A549 (cell line): Measurements from ENCODE around the gene HSPB1. TPM values are rescaled to one million over a fixed set of nuclear protein-coding genes. Genes with fewer than 3 reads are reported as not detected.
A peak's percentile ranks its signal among the peaks of the same experiment; 100 is the strongest.

Experiments used
- ATAC-seq, 2 experiments: fragments of 200-7000 bp in 1 of 2; fragments of >200 bp in 1 of 2; cut with Nextera tagmentation in 1 of 2; cut with Tn5 transposase in 1 of 2; 3 replicates each; pipeline versions ENCODE4 v1.8.0 to v1.9.1; 2018 to 2020; ENCODE audit warnings: mild to moderate bottlenecking in 1 of 2, moderate library complexity in 1 of 2
- CTCF ChIA-PET: fragments of 300-600 bp; sonication (Branson Sonifier 250); formaldehyde crosslinking; extraction: SDS; loops from one replicate; lab custom pipeline; 2021; ENCODE audit warnings: antibody characterized with exemption, inconsistent platforms; lab: Yijun Ruan, JAX
- POLR2A ChIA-PET: fragments of 350-600 bp; formaldehyde crosslinking; extraction: SDS; loops from one replicate; lab custom pipeline; 2021; ENCODE audit warnings: antibody characterized with exemption, inconsistent platforms; lab: Yijun Ruan, JAX
- DNase-seq, 2 experiments: peaks; one replicate each; pipeline versions ENCODE4 v3.0.0 to v3.0.0-alpha.2; 2011 to 2016; ENCODE audit warnings: low read depth in 1 of 2, low spot score in 1 of 2
- FAIRE-seq: peaks from 2 replicates; lab custom pipeline; 2011; peaks lifted over from hg19 to GRCh38; lab: Jason Lieb, UNC
- H3K27ac ChIP-seq, 2 experiments: fragments of >200 bp; sonication (Bioruptor Twin); formaldehyde crosslinking; 3 replicates each; pipeline ENCODE4 v1.5.1; 2016 to 2017
- H3K4me1 ChIP-seq: fragments of >200 bp; sonication (Bioruptor Twin); formaldehyde crosslinking; 3 replicates; pipeline ENCODE4 v1.6.1; 2016
- H3K4me2 ChIP-seq: fragments of >200 bp; sonication (Bioruptor Twin); formaldehyde crosslinking; 3 replicates; pipeline ENCODE4 v1.6.1; 2016
- H3K4me3 ChIP-seq: fragments of >200 bp; sonication (Bioruptor Twin); formaldehyde crosslinking; 3 replicates; pipeline ENCODE4 v1.5.1; 2016
- H3K9me3 ChIP-seq: fragments of >200 bp; sonication (Bioruptor Twin); formaldehyde crosslinking; 3 replicates; pipeline ENCODE4 v1.6.1; 2016
- BCL3 ChIP-seq: fragments of >200 bp; sonication (Bioruptor Twin); formaldehyde crosslinking; IDR thresholded peaks from 3 replicates; pipeline ENCODE4 v1.6.1; 2016
- CHD4 ChIP-seq: fragments of 200-600 bp; sonication (generic); IDR thresholded peaks from 2 replicates; pipeline ENCODE4 v1.6.1; 2016; ENCODE audit warnings: antibody characterized with exemption, mild to moderate bottlenecking, borderline replicate concordance
- E2F6 ChIP-seq: IDR thresholded peaks from 2 replicates; pipeline ENCODE4 v1.6.1; 2012; ENCODE audit warnings: low read depth, borderline replicate concordance
- EHMT2 ChIP-seq: fragments of 200-600 bp; sonication (generic); IDR thresholded peaks from 2 replicates; pipeline ENCODE4 v1.6.1; 2016; ENCODE audit warnings: antibody characterized with exemption, low read depth, mild to moderate bottlenecking, moderate library complexity
- EP300 ChIP-seq, 2 experiments: fragments of >200 bp; sonication (Bioruptor Twin); formaldehyde crosslinking; IDR thresholded peaks; 2 replicates in 1 of 2; 3 replicates in 1 of 2; pipeline ENCODE4 v1.6.1; 2016 to 2017
- FOXS1 ChIP-seq: fragments of 250-450 bp; sonication (Bioruptor Pico); IDR thresholded peaks from 2 replicates; pipeline ENCODE4 v1.5.0; 2020; ENCODE audit warnings: mild to moderate bottlenecking, moderate library complexity
- GATA3 ChIP-seq: IDR thresholded peaks from 2 replicates; pipeline ENCODE4 v1.6.1; 2012; ENCODE audit warnings: borderline replicate concordance
- HDAC2 ChIP-seq: fragments of 200-600 bp; sonication (generic); IDR thresholded peaks from 2 replicates; pipeline ENCODE4 v1.6.1; 2016
- HOXA7 ChIP-seq: fragments of 250-450 bp; sonication (Bioruptor Pico); IDR thresholded peaks from 2 replicates; pipeline ENCODE4 v1.5.0; 2020; ENCODE audit warnings: mild to moderate bottlenecking, moderate library complexity
- HOXB5 ChIP-seq: fragments of 250-450 bp; sonication (Bioruptor Pico); IDR thresholded peaks from 2 replicates; pipeline ENCODE4 v1.5.0; 2020; ENCODE audit warnings: mild to moderate bottlenecking, moderate library complexity
- JUN ChIP-seq, 2 experiments: fragments of >200 bp; sonication (Bioruptor Twin); formaldehyde crosslinking; IDR thresholded peaks; 2 replicates in 1 of 2; 3 replicates in 1 of 2; pipeline ENCODE4 v1.6.1; 2016 to 2017
- MAX ChIP-seq: IDR thresholded peaks from 2 replicates; pipeline ENCODE4 v1.6.1; 2012
- PHF8 ChIP-seq: fragments of 200-600 bp; sonication (generic); IDR thresholded peaks from 2 replicates; pipeline ENCODE4 v1.6.1; 2016; ENCODE audit warnings: low read depth, mild to moderate bottlenecking, antibody characterized with exemption, moderate library complexity, borderline replicate concordance
- POLR2A ChIP-seq: IDR thresholded peaks from 2 replicates; pipeline ENCODE4 v1.6.1; 2012; ENCODE audit warnings: mild to moderate bottlenecking, low read length
- RAD21 ChIP-seq, 2 experiments: fragments of >200 bp in 1 of 2; sonication (Bioruptor Twin) in 1 of 2; formaldehyde crosslinking in 1 of 2; IDR thresholded peaks in 1 of 2; conservative IDR thresholded peaks in 1 of 2; 2 replicates in 1 of 2; 3 replicates in 1 of 2; pipeline ENCODE4 v1.6.1; 2012 to 2018; ENCODE audit warnings: inconsistent platforms in 1 of 2
- REST ChIP-seq: fragments of 200-600 bp; sonication (generic); IDR thresholded peaks from 2 replicates; pipeline ENCODE4 v1.6.1; 2016; ENCODE audit warnings: antibody characterized with exemption, mild to moderate bottlenecking, moderate library complexity
- RFX5 ChIP-seq: fragments of 450-650 bp; IDR thresholded peaks from 2 replicates; pipeline ENCODE4 v1.7.1; 2014; ENCODE audit warnings: antibody characterized with exemption, mild to moderate bottlenecking, moderate library complexity
- RNF2 ChIP-seq: fragments of 200-600 bp; sonication (generic); IDR thresholded peaks from 2 replicates; pipeline ENCODE4 v1.6.1; 2016; ENCODE audit warnings: low read depth, mild to moderate bottlenecking, antibody characterized with exemption, moderate library complexity, borderline replicate concordance
- SMC3 ChIP-seq: fragments of >200 bp; sonication (Bioruptor Twin); formaldehyde crosslinking; IDR thresholded peaks from 3 replicates; pipeline ENCODE4 v1.6.1; 2018; ENCODE audit warnings: inconsistent platforms
- USF2 ChIP-seq: fragments of 450-650 bp; IDR thresholded peaks from 2 replicates; pipeline ENCODE4 v1.6.1; 2014; ENCODE audit warnings: antibody characterized with exemption
- WGBS: methylation state at CpG from one replicate; pipeline ENCODE4 v1.1.6; 2017; ENCODE audit errors: missing lambda C conversion rate; 5-methylcytosine and 5-hydroxymethylcytosine counted together
- polyA minus RNA-seq: library from RNA; depleted of rRNA, polyadenylated mRNA; stranded (reverse); fragments of >200 nt; gene quantifications from 2 replicates; pipeline ENCODE4 v1.2.3, GENCODE V29; 2011; rRNA and poly(A)+ RNA removed
- polyA plus RNA-seq, 4 experiments: library from polyadenylated mRNA; depleted of rRNA in 3 of 4; stranded (reverse); fragments of >200 nt; fragmentation: RNase III in 1 of 4; extraction: RNeasy Plus Mini Kit Qiagen cat#74134 plus additional on column Dnase treatment in 1 of 4; gene quantifications; 2 replicates in 3 of 4; 3 replicates in 1 of 4; pipeline ENCODE4 v1.2.3, GENCODE V29; 2011 to 2017

The HSPB1 gene
- polyA plus RNA-seq (2011; rRNA removed) (185 and 209 TPM in 2 replicates), polyA plus RNA-seq (2017; fragmentation: RNase III; extraction: RNeasy Plus Mini Kit Qiagen cat#74134 plus additional on column Dnase treatment) (547 to 666 TPM (median 620 TPM) in 3 replicates), polyA minus RNA-seq (41.9 and 74.6 TPM in 2 replicates)
- 1,409 and 1,648 TPM in 2 replicates for polyA plus RNA-seq (2012; cell fraction: cytosol; rRNA removed)
- polyA plus RNA-seq (2012; cell fraction: nucleus; rRNA removed), result 1,259 and 1,748 TPM in 2 replicates

GRCh38 chr7:76302347-76303201 lies at the start of gene HSPB1:
Gene HSPB1, plus strand, starts transcription at chr7:76302673. Its CDS starts 40 bp downstream, at chr7:76302713.
- Histone ChIP-seq H3K27ac (peak within 1 kb of the TSS; percentile 96), H3K4me3 (peak within 1 kb of the TSS; percentile 91), H3K4me2 (peak within 1 kb of the TSS; percentile 87), H3K4me1 (peaks cover 60% of the 10 kb centered on the region), H3K9me3 (no peaks in the 10 kb centered on the region)
- CTCF ChIA-PET, result interaction anchor here (1.0 to 32.9 kb wide), 5 partner anchors 9 to 125 kb away, joined by 3 to 764 read pairs (median 59); partner anchors contain the start of gene HSPB1
- DNase-seq (peak; percentile 73 to 92), FAIRE-seq (no peak), ATAC-seq (peak; percentile 52 to 60)
- under 1% methylated on average over 24 of the region's 75 CpGs for WGBS
- POLR2A ChIA-PET, result interaction anchor here (1.0 to 1.6 kb wide), 5 partner anchors 8 to 136 kb away, joined by 3 to 18 read pairs (median 7); no protein-coding TSS in a partner anchor
- TF ChIP-seq CHD4, result no peak
- TF ChIP-seq EP300 (IDR thresholded peaks at IDR 0.05), result no peak
- TF ChIP-seq EHMT2, result no peak
- TF ChIP-seq SMC3, result peak; percentile 8; the same call in 1 of the 3 replicates
- TF ChIP-seq GATA3, result peak; percentile 46; the same call in 1 of the 2 replicates
- TF ChIP-seq JUN (IDR thresholded peaks at IDR 0.05), result peak; percentile 78 to 91
- TF ChIP-seq E2F6, result peak; percentile 96
- TF ChIP-seq FOXS1, result 0 out of 2 replicates have a peak, but pooled peaks have one; percentile 20
- TF ChIP-seq USF2, result no peak
- no peak for TF ChIP-seq HOXA7 (CRISPR knock-in tag)
- no peak for TF ChIP-seq RFX5
- peak; percentile 85 for TF ChIP-seq PHF8
- TF ChIP-seq HDAC2, result peak; percentile 20; the same call in 1 of the 2 replicates
- peak; percentile 33; the same call in 1 of the 2 replicates for TF ChIP-seq RNF2
- TF ChIP-seq HOXB5 (CRISPR knock-in tag), result 0 out of 2 replicates have a peak, but pooled peaks have one; percentile 42
- TF ChIP-seq BCL3, result peak; percentile 86; the same call in 2 of the 3 replicates
- TF ChIP-seq POLR2A, result peak; percentile 97
- peak; percentile 97 for TF ChIP-seq MAX
- TF ChIP-seq RAD21 (conservative IDR thresholded peaks at IDR 0.05 in 1 of 2, IDR thresholded peaks at IDR 0.05 in 1 of 2), result no peak
- peak; percentile 35; the same call in 1 of the 2 replicates for TF ChIP-seq REST
